ENCODE data around the gene SLC24A3. TPM values are rescaled to one million over a fixed set of nuclear protein-coding genes. Genes with fewer than 3 reads are reported as not detected.

Gene SLC24A3
- total RNA-seq, 2 experiments from 2014 or later: not detected

DNA sequence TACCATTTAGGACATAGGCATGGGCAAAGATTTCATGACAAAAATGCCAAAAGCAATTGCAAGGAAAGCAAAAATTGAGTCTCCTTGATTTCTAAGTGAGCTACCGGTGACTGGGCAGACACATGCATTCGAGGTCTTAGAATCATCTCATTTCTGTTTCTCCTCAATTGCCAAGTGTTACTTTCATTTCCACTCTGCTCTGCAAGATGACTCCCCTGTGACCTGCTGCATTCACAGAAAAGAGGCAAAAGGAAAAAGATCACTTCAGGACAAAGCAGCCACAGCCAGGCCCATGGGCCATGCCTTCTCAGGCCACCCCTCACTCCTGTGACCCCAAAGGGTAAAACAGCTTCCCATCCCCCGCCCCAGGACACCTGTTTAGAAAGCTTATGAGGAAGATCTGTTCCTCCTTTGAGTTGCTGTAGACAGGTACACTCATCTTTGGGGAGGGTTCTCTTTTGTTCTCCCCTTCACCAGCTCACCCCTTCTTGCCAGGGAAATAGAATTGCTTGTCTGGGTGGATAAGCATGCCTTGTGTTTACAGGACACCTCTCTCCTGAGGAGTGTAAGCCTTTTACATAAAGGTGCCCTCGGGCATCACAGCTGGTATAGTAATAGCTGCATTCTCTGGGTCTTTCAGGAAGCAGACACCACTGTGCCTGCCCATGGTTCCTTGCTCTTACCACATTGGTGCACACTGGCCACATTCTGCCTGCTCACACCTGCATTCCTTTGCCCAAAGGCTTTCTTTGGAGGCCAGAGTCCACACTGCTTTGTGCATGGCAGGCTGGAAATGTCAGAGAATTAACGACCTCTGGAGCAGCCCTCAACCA, 105.0 kb downstream of the SLC24A3 start:
- Histone ChIP-seq H3K4me1 (ENCODE audit: insufficient read depth, low read length, poor library complexity, severe bottlenecking) (no peaks in the 10 kb centered on the region), H4K20me1 (ENCODE audit: insufficient read depth, low read length) (no peaks in the 10 kb centered on the region), H3K9me2 (ENCODE audit: insufficient read depth, low read length) (no peaks in the 10 kb centered on the region), H3K9me3 (ENCODE audit: low read length) (no peaks in the 10 kb centered on the region), H3K27ac (ENCODE audit: low read depth, low read length, poor library complexity, severe bottlenecking) (no peak overlapping the region), H2AFZ (ENCODE audit: low read length) (no peak overlapping the region), H3K4me3 (ENCODE audit: low read depth, low read length, poor library complexity, severe bottlenecking) (no peak overlapping the region), H3K4me2 (ENCODE audit: low read length) (no peak overlapping the region), H3K79me2 (ENCODE audit: insufficient read depth, low read depth, low read length) (no peaks in the 10 kb centered on the region), H3K36me3 (ENCODE audit: insufficient read depth, low read length) (no peaks in the 10 kb centered on the region)
- DNase-seq (ENCODE audit: low spot score): no peak
- TF ChIP-seq EZH2phosphoT487 (IDR thresholded peaks at IDR 0.05; ENCODE audit: borderline replicate concordance, low read depth, low read length): no peak
- TF ChIP-seq, protein P1, sequence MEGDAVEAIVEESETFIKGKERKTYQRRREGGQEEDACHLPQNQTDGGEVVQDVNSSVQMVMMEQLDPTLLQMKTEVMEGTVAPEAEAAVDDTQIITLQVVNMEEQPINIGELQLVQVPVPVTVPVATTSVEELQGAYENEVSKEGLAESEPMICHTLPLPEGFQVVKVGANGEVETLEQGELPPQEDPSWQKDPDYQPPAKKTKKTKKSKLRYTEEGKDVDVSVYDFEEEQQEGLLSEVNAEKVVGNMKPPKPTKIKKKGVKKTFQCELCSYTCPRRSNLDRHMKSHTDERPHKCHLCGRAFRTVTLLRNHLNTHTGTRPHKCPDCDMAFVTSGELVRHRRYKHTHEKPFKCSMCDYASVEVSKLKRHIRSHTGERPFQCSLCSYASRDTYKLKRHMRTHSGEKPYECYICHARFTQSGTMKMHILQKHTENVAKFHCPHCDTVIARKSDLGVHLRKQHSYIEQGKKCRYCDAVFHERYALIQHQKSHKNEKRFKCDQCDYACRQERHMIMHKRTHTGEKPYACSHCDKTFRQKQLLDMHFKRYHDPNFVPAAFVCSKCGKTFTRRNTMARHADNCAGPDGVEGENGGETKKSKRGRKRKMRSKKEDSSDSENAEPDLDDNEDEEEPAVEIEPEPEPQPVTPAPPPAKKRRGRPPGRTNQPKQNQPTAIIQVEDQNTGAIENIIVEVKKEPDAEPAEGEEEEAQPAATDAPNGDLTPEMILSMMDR (conservative IDR thresholded peaks at IDR 0.05; ENCODE audit: low read length): no peak
- POLR2A ChIA-PET: no interaction called here
- intact Hi-C loops (cut with micrococcal nuclease; ENCODE audit: unreplicated experiment): no loop called here
- CTCF ChIA-PET (ENCODE audit: unreplicated experiment): no interaction called here
- BruUV-seq (replicated peaks): no TSS peak

DNA sequence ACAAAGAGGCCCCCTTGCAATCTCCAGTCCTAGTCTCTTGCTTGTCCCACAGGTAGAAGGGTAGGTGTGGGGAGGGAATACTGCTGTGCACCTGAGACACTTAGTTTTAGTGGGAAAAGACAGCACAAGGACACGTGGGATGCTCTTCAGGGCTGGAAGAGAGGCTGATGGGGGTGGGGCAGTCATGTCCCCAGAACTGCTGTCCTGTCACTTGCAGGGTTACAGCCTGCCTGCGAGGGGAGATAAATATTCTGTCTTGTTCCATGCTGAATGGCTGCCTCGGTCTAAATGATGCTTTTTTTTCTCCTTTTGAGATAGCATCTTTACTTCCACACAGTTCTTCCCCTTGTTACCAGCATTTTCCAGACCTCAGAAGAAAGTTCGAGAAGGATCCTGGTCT, 106.2 kb downstream of the SLC24A3 start:
- ChIA-PET POLR2A (no interaction called here), CTCF (ENCODE audit: unreplicated experiment) (no interaction called here)
- no peak overlapping the region for H3K27ac ChIP-seq (ENCODE audit: low read depth, low read length, poor library complexity, severe bottlenecking)
- no peaks in the 10 kb centered on the region for H3K36me3 ChIP-seq (ENCODE audit: insufficient read depth, low read length)
- H3K4me2 ChIP-seq (ENCODE audit: low read length): no peak overlapping the region
- no peaks in the 10 kb centered on the region for H3K9me3 ChIP-seq (ENCODE audit: low read length)
- no peaks in the 10 kb centered on the region for H4K20me1 ChIP-seq (ENCODE audit: insufficient read depth, low read length)
- H3K79me2 ChIP-seq (ENCODE audit: insufficient read depth, low read depth, low read length): no peaks in the 10 kb centered on the region
- no peaks in the 10 kb centered on the region for H3K9me2 ChIP-seq (ENCODE audit: insufficient read depth, low read length)
- TF ChIP-seq, protein P1 (conservative IDR thresholded peaks at IDR 0.05; ENCODE audit: low read length): no peak
- no peak for TF ChIP-seq EZH2phosphoT487 (IDR thresholded peaks at IDR 0.05; ENCODE audit: borderline replicate concordance, low read depth, low read length)
- H3K4me3 ChIP-seq (ENCODE audit: low read depth, low read length, poor library complexity, severe bottlenecking): no peak overlapping the region
- H2AFZ ChIP-seq (ENCODE audit: low read length): no peak overlapping the region
- no TSS peak for BruUV-seq (replicated peaks)
- no peaks in the 10 kb centered on the region for H3K4me1 ChIP-seq (ENCODE audit: insufficient read depth, low read length, poor library complexity, severe bottlenecking)
- no peak for DNase-seq (ENCODE audit: low spot score)
- intact Hi-C loops (cut with micrococcal nuclease; ENCODE audit: unreplicated experiment): no loop called here

DNA sequence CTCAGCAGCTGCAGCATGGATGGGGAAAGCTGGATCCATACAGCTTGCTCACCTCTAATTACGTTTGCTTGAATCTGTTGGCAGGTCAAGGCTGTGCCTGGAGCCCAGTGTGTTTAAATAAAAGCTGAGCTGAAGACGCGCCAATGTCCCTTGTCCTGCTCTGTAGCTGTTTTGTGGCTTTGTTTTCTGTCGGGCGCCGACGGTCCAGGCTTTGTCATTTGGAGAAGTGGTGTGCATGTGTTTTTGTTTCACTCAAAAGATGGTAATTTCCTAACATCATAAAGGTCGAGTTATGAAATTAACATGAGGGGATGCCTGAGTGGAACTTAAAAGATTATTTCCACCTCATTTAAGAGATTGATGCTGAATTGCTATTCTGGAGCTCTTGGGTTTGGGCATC, 107.6 kb downstream of the SLC24A3 start:
- DNase-seq (ENCODE audit: low spot score): no peak
- TF ChIP-seq, protein P1 (conservative IDR thresholded peaks at IDR 0.05; ENCODE audit: low read length): no peak
- TF ChIP-seq EZH2phosphoT487 (IDR thresholded peaks at IDR 0.05; ENCODE audit: borderline replicate concordance, low read depth, low read length): no peak
- POLR2A ChIA-PET: interaction anchor here (0.6 to 1.1 kb wide), 2 partner anchors 10 to 49 kb away, joined by 3 to 4 read pairs; no protein-coding TSS in a partner anchor
- Histone ChIP-seq H3K27ac (ENCODE audit: low read depth, low read length, poor library complexity, severe bottlenecking) (no peak overlapping the region), H3K4me3 (ENCODE audit: low read depth, low read length, poor library complexity, severe bottlenecking) (no peak overlapping the region), H2AFZ (ENCODE audit: low read length) (no peak overlapping the region), H4K20me1 (ENCODE audit: insufficient read depth, low read length) (no peaks in the 10 kb centered on the region), H3K9me2 (ENCODE audit: insufficient read depth, low read length) (no peaks in the 10 kb centered on the region), H3K4me1 (ENCODE audit: insufficient read depth, low read length, poor library complexity, severe bottlenecking) (no peaks in the 10 kb centered on the region), H3K9me3 (ENCODE audit: low read length) (no peaks in the 10 kb centered on the region), H3K4me2 (ENCODE audit: low read length) (no peak overlapping the region), H3K36me3 (ENCODE audit: insufficient read depth, low read length) (no peaks in the 10 kb centered on the region), H3K79me2 (ENCODE audit: insufficient read depth, low read depth, low read length) (no peaks in the 10 kb centered on the region)
- BruUV-seq (replicated peaks): no TSS peak
- intact Hi-C loops (cut with micrococcal nuclease; ENCODE audit: unreplicated experiment): no loop called here
- CTCF ChIA-PET (ENCODE audit: unreplicated experiment): no interaction called here

Data from OCI-LY7 (cell line).